ENCODE data around the gene RPS26. TPM values are rescaled to one million over a fixed set of nuclear protein-coding genes. Genes with fewer than 3 reads are reported as not detected.
A peak's percentile ranks its signal among the peaks of the same experiment; 100 is the strongest.

RPS26 gene
- total and polyA plus RNA-seq, 9 of the 15 experiments (the other 6 are each of a cell fraction or from before 2014, with no cell fraction given) = 70.2 to 1,589 (median 852) TPM

DNA sequence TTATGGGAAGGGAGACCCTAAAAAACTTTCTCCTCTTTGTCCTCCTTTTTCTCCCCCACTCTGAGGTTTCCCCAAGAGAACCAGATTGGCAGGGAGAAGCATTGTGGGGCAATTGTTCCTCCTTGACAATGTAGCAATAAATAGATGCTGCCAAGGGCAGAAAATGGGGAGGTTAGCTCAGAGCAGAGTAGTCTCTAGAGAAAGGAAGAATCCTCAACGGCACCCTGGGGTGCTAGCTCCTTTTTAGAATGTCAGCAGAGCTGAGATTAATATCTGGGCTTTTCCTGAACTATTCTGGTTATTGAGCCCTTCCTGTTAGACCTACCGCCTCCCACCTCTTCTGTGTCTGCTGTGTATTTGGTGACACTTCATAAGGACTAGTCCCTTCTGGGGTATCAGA, 4.6 kb upstream of the RPS26 start (continued):
- TF ChIP-seq MAZ (CRISPR knock-in tag; conservative IDR thresholded peaks at IDR 0.05 in 1 of 2, IDR thresholded peaks at IDR 0.05 in 1 of 2) (no peak), ZSCAN29 (IDR thresholded peaks at IDR 0.05) (no peak), ESRRB (CRISPR knock-in tag; IDR thresholded peaks at IDR 0.05; ENCODE audit: borderline replicate concordance) (no peak)

DNA sequence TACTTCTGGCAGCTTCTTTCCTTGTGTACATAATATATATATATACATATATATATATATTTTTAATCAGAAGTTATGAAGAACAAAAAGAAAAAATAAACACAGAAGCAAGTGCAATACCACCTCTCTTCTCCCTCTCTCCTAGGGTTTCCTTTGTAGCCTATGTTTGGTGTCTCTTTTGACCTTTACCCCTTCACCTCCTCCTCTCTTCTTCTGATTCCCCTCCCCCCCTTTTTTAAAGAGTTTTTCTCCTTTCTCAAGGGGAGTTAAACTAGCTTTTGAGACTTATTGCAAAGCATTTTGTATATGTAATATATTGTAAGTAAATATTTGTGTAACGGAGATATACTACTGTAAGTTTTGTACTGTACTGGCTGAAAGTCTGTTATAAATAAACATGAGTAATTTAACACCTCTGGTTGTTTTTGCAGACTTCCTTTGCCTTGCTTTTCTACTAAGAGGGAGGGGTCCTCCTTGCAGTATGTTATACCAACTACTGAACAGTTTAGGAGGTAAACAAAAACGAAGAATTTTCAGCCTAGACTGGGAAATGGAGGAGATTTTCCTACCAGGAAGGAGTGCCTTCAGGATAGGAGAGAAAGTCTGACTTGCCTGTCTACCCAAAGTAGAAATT, 3.6 kb upstream of the RPS26 start:
- POLR2A ChIA-PET = interaction anchor here (0.6 to 1.9 kb wide), 3 partner anchors 9 to 45 kb away, joined by 3 to 6 read pairs (median 3); no protein-coding TSS in a partner anchor
- Histone ChIP-seq H2AFZ (ENCODE audit: low read depth, low read length) (no peak overlapping the region), H3K79me2 (ENCODE audit: control insufficient read depth, insufficient read depth, low read length) (peaks cover 15% of the 10 kb centered on the region), H3K36me3 (ENCODE audit: control insufficient read depth, insufficient read depth, low read length) (peaks cover 55% of the 10 kb centered on the region), H3K9me3 (replicated peaks; ENCODE audit: control insufficient read depth, insufficient read depth, low read depth, low read length) (no peaks in the 10 kb centered on the region), H3K4me2 (ENCODE audit: insufficient read depth, low read length) (no peak overlapping the region), H3K4me1 (replicated peaks in 1 of 2; ENCODE audit: control insufficient read depth in 2 of 2, insufficient read depth in 2 of 2, low read length in 2 of 2) (peaks cover 9 to 13% of the 10 kb centered on the region in 2 experiments; a peak in 4 of 5 replicates), H3K9ac (ENCODE audit: insufficient read depth in 1 of 2, low read depth in 2 of 2, low read length in 2 of 2) (no peak overlapping the region), H3K4me3 (no peak overlapping the region), H3K27ac (ENCODE audit: extremely low read depth, low read depth, low read length) (no peak overlapping the region), H4K20me1 (replicated peaks; ENCODE audit: control insufficient read depth, insufficient read depth, low read length) (no peaks in the 10 kb centered on the region; the same call in 1 of the 2 replicates), H3K27me3 (ENCODE audit: control insufficient read depth in 2 of 2, insufficient read depth in 2 of 2, low read length in 2 of 2) (no peaks in the 10 kb centered on the region), H3K9me1 (ENCODE audit: control insufficient read depth, insufficient read depth, low read length) (no peaks in the 10 kb centered on the region)
- in situ Hi-C loops (cut with MboI) = no loop called here
- ATAC-seq (no peak), FAIRE-seq (no peak), DNase-seq (ENCODE audit: extremely low read depth in 1 of 4, low spot score in 3 of 4) (no peak)
- TF ChIP-seq, protein P1, sequence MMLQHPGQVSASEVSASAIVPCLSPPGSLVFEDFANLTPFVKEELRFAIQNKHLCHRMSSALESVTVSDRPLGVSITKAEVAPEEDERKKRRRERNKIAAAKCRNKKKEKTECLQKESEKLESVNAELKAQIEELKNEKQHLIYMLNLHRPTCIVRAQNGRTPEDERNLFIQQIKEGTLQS (IDR thresholded peaks at IDR 0.05) = no peak
- TF ChIP-seq, protein P1 (CRISPR knock-in tag; conservative IDR thresholded peaks at IDR 0.05) = no peak
- TF ChIP-seq NR2C2 (CRISPR knock-in tag; IDR thresholded peaks at IDR 0.05) (no peak), NR2C2 (tag; IDR thresholded peaks at IDR 0.05) (peak; percentile 50; the same call in 1 of the 2 replicates), NR2C1 (IDR thresholded peaks at IDR 0.05) (peak; percentile 88), NR2C1 (tag; IDR thresholded peaks at IDR 0.05) (peak; percentile 70)
- no TSS peak for BruUV-seq (replicated peaks)
- intact Hi-C loops (cut with micrococcal nuclease) = no loop called here
- CTCF ChIA-PET (ENCODE audit: low intra/inter-chr PET ratio) = interaction anchor here (0.6 kb wide), 1 partner anchor 1196 kb away, joined by 6 read pairs; no protein-coding TSS in a partner anchor
- WGBS (ENCODE audit: insufficient coverage, low coverage, missing lambda C conversion rate) = 49% methylated on average over 2 of the region's 2 CpGs
